ENCODE data around the gene TCF4. TPM values are rescaled to one million over a fixed set of nuclear protein-coding genes. Genes with fewer than 3 reads are reported as not detected.

Gene TCF4
- total and polyA plus RNA-seq, 2 of the 13 experiments (the other 11 are each of a cell fraction or from before 2014, with no cell fraction given) = not detected

DNA sequence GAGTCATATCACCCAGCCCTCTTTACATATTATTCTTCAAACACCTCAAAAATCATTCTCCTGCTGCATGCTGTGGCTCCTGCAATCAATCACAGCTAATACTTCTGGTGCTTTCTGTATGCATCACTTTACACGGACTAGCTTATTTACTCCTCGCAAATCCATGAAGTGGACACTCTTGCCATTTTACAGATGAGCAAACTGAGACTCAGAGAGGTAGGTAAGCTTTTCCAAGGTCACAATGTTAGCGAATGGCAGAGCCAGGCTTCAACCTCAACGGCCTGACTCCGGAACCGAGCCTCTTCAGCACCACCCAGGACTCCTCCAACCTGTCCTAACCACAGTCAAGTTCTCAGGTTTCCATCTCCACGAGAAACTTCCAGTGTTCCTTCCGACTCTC is 36.8 kb downstream of the TCF4 start:
- no peak overlapping the region for H3K27ac ChIP-seq (ENCODE audit: extremely low read length, insufficient read depth, low read length)
- no peaks in the 10 kb centered on the region for H3K79me2 ChIP-seq (ENCODE audit: insufficient read depth, low read length)
- H4K20me1 ChIP-seq (ENCODE audit: insufficient read depth, low read length) = no peaks in the 10 kb centered on the region
- H3K36me3 ChIP-seq (replicated peaks in 1 of 2; ENCODE audit: control insufficient read depth in 1 of 2, insufficient read depth in 2 of 2, low read length in 2 of 2) = no peaks in the 10 kb centered on the region
- BruUV-seq (replicated peaks) = no TSS peak
- H2AFZ ChIP-seq (ENCODE audit: low read length) = no peak overlapping the region
- no peak overlapping the region for H3K4me2 ChIP-seq (ENCODE audit: low read depth, low read length)
- TF ChIP-seq PRPF4 (IDR thresholded peaks at IDR 0.05; ENCODE audit: low read depth, low read length, poor library complexity, severe bottlenecking) (no peak), ZNF629 (CRISPR knock-in tag; conservative IDR thresholded peaks at IDR 0.05) (0 out of 2 replicates have a peak, but pooled peaks have one; percentile 16), KLF6 (CRISPR knock-in tag; IDR thresholded peaks at IDR 0.05) (no peak)
- intact Hi-C loops (cut with micrococcal nuclease; ENCODE audit: unreplicated experiment) (no loop called here), in situ Hi-C loops (cut with HindIII; ENCODE audit: extremely low pct_ligation_motif_present, low pct_unique_long_range_greater_than_20kb) (no loop called here)
- DNase-seq (ENCODE audit: low spot score) = no peak
- no peak for ATAC-seq
- CTCF ChIA-PET (ENCODE audit: low intra/inter-chr PET ratio, low total read pairs) = no interaction called here
- H3K9ac ChIP-seq (ENCODE audit: insufficient read depth, low read depth, low read length) = no peak overlapping the region
- H3K4me3 ChIP-seq (replicated peaks in 1 of 3; ENCODE audit: insufficient read depth in 1 of 3, low read depth in 2 of 3, low read length in 3 of 3) = no peak overlapping the region
- 17% methylated on average over 8 of the region's 8 CpGs for WGBS (ENCODE audit: low lambda C conversion rate)
- H3K4me1 ChIP-seq (ENCODE audit: insufficient read depth, low read length) = no peaks in the 10 kb centered on the region
- no peaks in the 10 kb centered on the region for H3K27me3 ChIP-seq (ENCODE audit: control insufficient read depth in 1 of 2, insufficient read depth in 2 of 2, low read length in 2 of 2)
- POLR2A ChIA-PET = no interaction called here
- no peaks in the 10 kb centered on the region for H3K9me3 ChIP-seq (ENCODE audit: low read length)
- no peak for FAIRE-seq

DNA sequence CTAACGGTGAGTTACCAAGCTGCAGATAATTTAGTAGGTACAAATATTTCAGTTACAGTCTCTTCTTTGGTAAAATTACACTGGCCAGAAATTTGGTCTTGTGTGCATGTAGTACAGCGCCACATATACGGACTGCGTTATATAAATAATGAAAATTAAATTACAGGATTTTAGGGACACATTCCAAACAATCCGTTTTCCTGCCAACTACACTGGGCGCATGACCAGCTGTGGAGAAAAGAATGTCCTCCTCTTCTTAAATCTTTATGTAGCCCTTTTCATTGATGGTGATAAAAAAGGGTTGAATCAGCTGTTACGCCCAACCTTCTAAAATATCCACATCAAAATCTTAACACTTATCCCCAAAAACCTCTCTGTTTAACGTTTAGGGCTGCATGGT is 37.5 kb downstream of the TCF4 start:
- no peak for DNase-seq (ENCODE audit: low spot score)
- no peaks in the 10 kb centered on the region for H4K20me1 ChIP-seq (ENCODE audit: insufficient read depth, low read length)
- H3K4me2 ChIP-seq (ENCODE audit: low read depth, low read length) = no peak overlapping the region
- no peak for TF ChIP-seq ZNF33B (CRISPR knock-in tag; IDR thresholded peaks at IDR 0.05)
- TF ChIP-seq, protein P1, sequence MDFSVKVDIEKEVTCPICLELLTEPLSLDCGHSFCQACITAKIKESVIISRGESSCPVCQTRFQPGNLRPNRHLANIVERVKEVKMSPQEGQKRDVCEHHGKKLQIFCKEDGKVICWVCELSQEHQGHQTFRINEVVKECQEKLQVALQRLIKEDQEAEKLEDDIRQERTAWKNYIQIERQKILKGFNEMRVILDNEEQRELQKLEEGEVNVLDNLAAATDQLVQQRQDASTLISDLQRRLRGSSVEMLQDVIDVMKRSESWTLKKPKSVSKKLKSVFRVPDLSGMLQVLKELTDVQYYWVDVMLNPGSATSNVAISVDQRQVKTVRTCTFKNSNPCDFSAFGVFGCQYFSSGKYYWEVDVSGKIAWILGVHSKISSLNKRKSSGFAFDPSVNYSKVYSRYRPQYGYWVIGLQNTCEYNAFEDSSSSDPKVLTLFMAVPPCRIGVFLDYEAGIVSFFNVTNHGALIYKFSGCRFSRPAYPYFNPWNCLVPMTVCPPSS (IDR thresholded peaks at IDR 0.05) = no peak
- TF ChIP-seq MTF2 (CRISPR knock-in tag; IDR thresholded peaks at IDR 0.05; ENCODE audit: borderline replicate concordance) = no peak
- TF ChIP-seq ZNF577 (CRISPR knock-in tag; IDR thresholded peaks at IDR 0.05; ENCODE audit: borderline replicate concordance, low read depth) = no peak
- TF ChIP-seq ZSCAN30 (CRISPR knock-in tag; IDR thresholded peaks at IDR 0.05) = no peak
- TF ChIP-seq NFRKB (IDR thresholded peaks at IDR 0.05) = no peak
- no peak for TF ChIP-seq SIX4 (CRISPR knock-in tag; IDR thresholded peaks at IDR 0.05)
- TF ChIP-seq ZNF878 (CRISPR knock-in tag; IDR thresholded peaks at IDR 0.05) = no peak
- no peak for TF ChIP-seq ZNF652 (CRISPR knock-in tag; IDR thresholded peaks at IDR 0.05; ENCODE audit: borderline replicate concordance, low read depth)
- TF ChIP-seq NCOR1 (IDR thresholded peaks at IDR 0.05; ENCODE audit: borderline replicate concordance, low read length) = no peak
- TF ChIP-seq ZNF235 (CRISPR knock-in tag; IDR thresholded peaks at IDR 0.05; ENCODE audit: borderline replicate concordance) = no peak
- H3K4me1 ChIP-seq (ENCODE audit: insufficient read depth, low read length) = no peaks in the 10 kb centered on the region
- ATAC-seq = no peak
- H3K36me3 ChIP-seq (replicated peaks in 1 of 2; ENCODE audit: control insufficient read depth in 1 of 2, insufficient read depth in 2 of 2, low read length in 2 of 2) = no peaks in the 10 kb centered on the region
- CTCF ChIA-PET (ENCODE audit: low intra/inter-chr PET ratio, low total read pairs) = no interaction called here
- BruUV-seq (replicated peaks) = no TSS peak
- in situ Hi-C loops (cut with HindIII; ENCODE audit: extremely low pct_ligation_motif_present, low pct_unique_long_range_greater_than_20kb) (no loop called here), intact Hi-C loops (cut with micrococcal nuclease; ENCODE audit: unreplicated experiment) (no loop called here)
- H2AFZ ChIP-seq (ENCODE audit: low read length) = no peak overlapping the region
- POLR2A ChIA-PET = no interaction called here
- WGBS (ENCODE audit: low lambda C conversion rate) = 57% methylated on average over 8 of the region's 8 CpGs
- H3K27ac ChIP-seq (ENCODE audit: extremely low read length, insufficient read depth, low read length) = no peak overlapping the region
- H3K4me3 ChIP-seq (replicated peaks in 1 of 3; ENCODE audit: insufficient read depth in 1 of 3, low read depth in 2 of 3, low read length in 3 of 3) = no peak overlapping the region
- no peaks in the 10 kb centered on the region for H3K27me3 ChIP-seq (ENCODE audit: control insufficient read depth in 1 of 2, insufficient read depth in 2 of 2, low read length in 2 of 2)
- H3K9ac ChIP-seq (ENCODE audit: insufficient read depth, low read depth, low read length) = no peak overlapping the region
- H3K9me3 ChIP-seq (ENCODE audit: low read length) = no peaks in the 10 kb centered on the region
- FAIRE-seq = no peak
- no peaks in the 10 kb centered on the region for H3K79me2 ChIP-seq (ENCODE audit: insufficient read depth, low read length)

Data from HepG2 (cell line).